ENCODE measurements around the gene COX20. TPM values are rescaled to one million over a fixed set of nuclear protein-coding genes. Genes with fewer than 3 reads are reported as not detected.

COX20 gene
- total and polyA plus RNA-seq, 3 experiments from 2014 or later = 35.7 to 47.0 (median 36.2) TPM

DNA sequence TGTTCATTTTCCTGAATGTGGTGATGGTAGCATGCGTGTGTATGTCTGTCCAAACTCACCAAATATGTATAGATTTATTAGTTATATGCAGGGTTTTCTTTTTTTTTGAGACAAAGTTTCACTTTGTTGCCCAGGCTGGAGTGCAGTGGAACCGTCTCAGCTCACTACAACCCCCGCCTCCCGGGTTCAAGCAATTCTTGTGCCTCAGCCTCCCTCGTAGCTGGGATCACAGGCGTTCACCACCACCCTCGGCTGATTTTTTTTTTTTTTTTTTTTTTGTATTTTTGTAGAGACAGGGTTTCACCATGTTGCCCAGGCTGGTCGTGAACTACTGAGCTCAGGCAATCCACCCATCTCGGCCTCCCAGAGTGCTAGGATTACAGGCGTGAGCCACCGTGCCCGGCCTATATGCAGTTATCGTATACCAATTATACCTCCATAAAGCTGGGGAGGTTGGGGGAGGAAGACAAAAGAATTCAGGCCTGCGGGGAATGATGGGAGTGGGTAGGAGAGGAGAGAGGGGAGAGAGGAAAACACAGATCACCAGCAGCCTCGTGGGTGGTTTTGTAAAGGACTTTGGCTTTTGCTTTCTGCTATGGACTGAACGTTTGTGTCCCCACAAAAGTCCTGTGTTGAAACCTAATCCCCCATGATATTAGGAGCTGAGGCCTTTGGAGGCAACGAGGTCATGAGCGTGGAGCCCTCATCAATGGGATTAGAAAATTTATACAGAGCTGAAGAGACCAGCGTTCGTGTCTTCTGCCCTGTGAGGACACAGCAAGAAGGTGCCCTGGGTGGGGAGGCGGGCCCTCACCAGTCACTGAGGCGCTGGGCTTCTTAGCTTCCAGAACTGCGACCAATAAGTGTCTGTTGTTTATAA is 33.3 kb downstream of the COX20 start:
- Histone ChIP-seq H3K27ac (ENCODE audit: low read depth, low read length) (no peak overlapping the region), H3K36me3 (ENCODE audit: insufficient read depth, low read length) (no peaks in the 10 kb centered on the region), H3K4me3 (ENCODE audit: low read length) (no peak overlapping the region), H3K4me1 (ENCODE audit: insufficient read depth, low read length) (peaks cover 19% of the 10 kb centered on the region), H3K27me3 (ENCODE audit: insufficient read depth, low read length, poor library complexity, severe bottlenecking) (no peaks in the 10 kb centered on the region), H3K9me3 (ENCODE audit: low read length) (no peaks in the 10 kb centered on the region)
- H3K27ac Mint-ChIP-seq = no peak overlapping the region
- H3K4me1 Mint-ChIP-seq = peaks cover 6 to 21% (median 17%) of the 10 kb centered on the region in 3 donors
- no peaks in the 10 kb centered on the region for H3K9me3 Mint-ChIP-seq
- H3K36me3 Mint-ChIP-seq = peaks cover 0 to 11% (median 0%) of the 10 kb centered on the region in 3 donors
- CTCF ChIA-PET = interaction anchor here (0.7 to 2.5 kb wide), 5 partner anchors 12 to 265 kb away, joined by 3 to 7 read pairs (median 3); partner anchors contain the start of gene COX20
- no peak overlapping the region for H3K4me3 Mint-ChIP-seq
- DNase-seq = no peak
- H3K27me3 Mint-ChIP-seq = peaks cover 0 to 4% of the 10 kb centered on the region in 2 donors
- POLR2A ChIA-PET = interaction anchor here (0.6 kb wide), 1 partner anchor 1657 kb away, joined by 3 read pairs; no protein-coding TSS in a partner anchor

DNA sequence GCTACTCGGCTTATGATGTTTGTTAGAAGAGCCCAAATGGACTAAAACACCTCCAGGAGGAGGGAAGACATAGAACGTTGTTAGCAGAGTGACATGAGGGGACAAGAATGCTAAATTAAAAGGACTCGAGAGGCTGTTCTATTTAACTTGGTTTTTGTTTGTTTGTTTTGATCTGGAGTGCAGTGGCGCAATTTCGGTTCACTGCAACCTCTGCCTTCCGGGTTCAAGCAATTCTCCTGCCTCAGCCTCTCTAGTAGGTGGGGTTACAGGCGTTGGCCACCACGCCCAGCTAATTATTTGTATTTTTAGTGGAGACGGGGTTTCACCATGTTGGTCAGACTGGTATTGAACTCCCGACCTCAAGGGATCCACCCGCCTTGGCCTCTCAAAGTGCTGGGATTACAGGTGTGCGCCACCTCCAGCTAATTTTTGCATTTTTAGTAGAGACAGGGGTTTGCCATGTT is 33.9 kb downstream of the COX20 start:
- H3K4me1 ChIP-seq (ENCODE audit: insufficient read depth, low read length) = peaks cover 19% of the 10 kb centered on the region
- peaks cover 6 to 21% (median 17%) of the 10 kb centered on the region in 3 donors for H3K4me1 Mint-ChIP-seq
- no peaks in the 10 kb centered on the region for H3K27me3 Mint-ChIP-seq
- H3K9me3 Mint-ChIP-seq = no peaks in the 10 kb centered on the region
- H3K4me3 Mint-ChIP-seq = no peak overlapping the region
- peaks cover 0 to 4% (median 0%) of the 10 kb centered on the region in 3 donors for H3K36me3 Mint-ChIP-seq
- no peaks in the 10 kb centered on the region for H3K36me3 ChIP-seq (ENCODE audit: insufficient read depth, low read length)
- H3K9me3 ChIP-seq (ENCODE audit: low read length) = no peaks in the 10 kb centered on the region
- H3K27ac Mint-ChIP-seq = no peak overlapping the region
- H3K27me3 ChIP-seq (ENCODE audit: insufficient read depth, low read length, poor library complexity, severe bottlenecking) = no peaks in the 10 kb centered on the region
- ChIA-PET CTCF (interaction anchor here (0.7 to 2.5 kb wide), 4 partner anchors 34 to 266 kb away, joined by 3 to 7 read pairs (median 3); partner anchors contain the start of gene COX20), POLR2A (no interaction called here)
- no peak overlapping the region for H3K4me3 ChIP-seq (ENCODE audit: low read length)
- no peak overlapping the region for H3K27ac ChIP-seq (ENCODE audit: low read depth, low read length)
- DNase-seq = no peak

DNA sequence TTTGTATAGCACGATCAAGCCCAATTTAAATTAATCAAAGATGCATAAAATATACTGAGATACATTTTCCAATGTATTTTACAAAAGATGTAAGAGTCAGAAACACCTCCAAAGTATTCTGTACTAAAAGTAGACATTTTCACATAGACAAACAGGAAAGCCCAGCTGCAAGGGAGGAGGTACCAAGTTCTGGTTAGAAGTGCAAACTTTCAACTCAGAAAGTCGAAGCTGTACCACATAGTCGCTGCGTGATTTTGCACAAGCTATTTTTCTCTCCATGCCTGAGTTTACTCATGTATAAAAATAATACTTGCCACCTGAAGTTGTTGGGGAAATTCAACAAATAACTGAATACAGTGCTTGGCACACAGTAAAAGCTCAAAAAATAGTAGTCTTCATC is 34.5 kb downstream of the COX20 start:
- Histone ChIP-seq H3K4me1 (ENCODE audit: insufficient read depth, low read length) (peaks cover 18% of the 10 kb centered on the region), H3K36me3 (ENCODE audit: insufficient read depth, low read length) (no peaks in the 10 kb centered on the region), H3K27me3 (ENCODE audit: insufficient read depth, low read length, poor library complexity, severe bottlenecking) (no peaks in the 10 kb centered on the region), H3K9me3 (ENCODE audit: low read length) (no peaks in the 10 kb centered on the region), H3K4me3 (ENCODE audit: low read length) (no peak overlapping the region), H3K27ac (ENCODE audit: low read depth, low read length) (no peak overlapping the region)
- H3K4me3 Mint-ChIP-seq = no peak overlapping the region
- ChIA-PET CTCF (interaction anchor here (1.3 to 2.5 kb wide), 2 partner anchors 35 to 68 kb away, joined by 3 to 7 read pairs; partner anchors contain the start of gene COX20), POLR2A (no interaction called here)
- no peaks in the 10 kb centered on the region for H3K36me3 Mint-ChIP-seq
- DNase-seq = no peak
- no peaks in the 10 kb centered on the region for H3K9me3 Mint-ChIP-seq
- peaks cover 5 to 18% (median 13%) of the 10 kb centered on the region in 3 donors for H3K4me1 Mint-ChIP-seq
- no peaks in the 10 kb centered on the region for H3K27me3 Mint-ChIP-seq
- H3K27ac Mint-ChIP-seq = no peak overlapping the region

DNA sequence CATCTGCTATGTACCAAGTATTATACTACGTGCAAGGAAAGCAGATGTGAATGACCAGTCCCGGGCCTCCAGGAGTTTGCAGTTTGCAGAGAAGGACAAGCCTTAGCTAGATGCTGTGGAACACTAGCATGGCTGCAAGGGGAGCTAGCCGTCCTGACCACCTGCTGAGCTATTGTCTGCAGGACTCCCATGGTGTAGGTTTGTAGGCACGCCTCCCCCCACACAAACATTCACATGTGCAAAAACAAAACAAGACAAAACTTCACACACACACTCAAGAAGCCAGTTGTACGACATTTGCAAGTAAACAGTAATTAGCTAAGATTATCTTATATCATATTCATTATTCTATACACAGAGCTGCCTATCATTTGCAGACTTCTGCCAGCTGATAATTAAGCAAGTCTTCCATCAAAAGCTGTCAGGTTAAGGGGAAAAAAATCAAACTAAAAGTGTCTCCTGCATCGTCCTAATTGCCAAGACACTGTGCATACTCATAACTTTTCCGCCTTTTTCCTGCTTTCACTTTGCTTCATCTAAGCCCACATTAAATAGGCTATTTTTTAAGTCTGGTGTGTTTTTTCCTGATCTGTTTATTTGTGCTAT is 39.6 kb downstream of the COX20 start:
- Mint-ChIP-seq H3K4me1 (no peaks in the 10 kb centered on the region), H3K9me3 (no peaks in the 10 kb centered on the region), H3K4me3 (no peak overlapping the region), H3K36me3 (no peaks in the 10 kb centered on the region), H3K27ac (no peak overlapping the region), H3K27me3 (no peaks in the 10 kb centered on the region)
- Histone ChIP-seq H3K36me3 (ENCODE audit: insufficient read depth, low read length) (no peaks in the 10 kb centered on the region), H3K4me3 (ENCODE audit: low read length) (no peak overlapping the region), H3K9me3 (ENCODE audit: low read length) (no peaks in the 10 kb centered on the region), H3K27ac (ENCODE audit: low read depth, low read length) (no peak overlapping the region), H3K4me1 (ENCODE audit: insufficient read depth, low read length) (no peaks in the 10 kb centered on the region), H3K27me3 (ENCODE audit: insufficient read depth, low read length, poor library complexity, severe bottlenecking) (no peaks in the 10 kb centered on the region)
- ChIA-PET POLR2A (no interaction called here), CTCF (interaction anchor here (0.7 kb wide), 1 partner anchor 74 kb away, joined by 3 read pairs; no protein-coding TSS in a partner anchor)
- no peak for DNase-seq

DNA sequence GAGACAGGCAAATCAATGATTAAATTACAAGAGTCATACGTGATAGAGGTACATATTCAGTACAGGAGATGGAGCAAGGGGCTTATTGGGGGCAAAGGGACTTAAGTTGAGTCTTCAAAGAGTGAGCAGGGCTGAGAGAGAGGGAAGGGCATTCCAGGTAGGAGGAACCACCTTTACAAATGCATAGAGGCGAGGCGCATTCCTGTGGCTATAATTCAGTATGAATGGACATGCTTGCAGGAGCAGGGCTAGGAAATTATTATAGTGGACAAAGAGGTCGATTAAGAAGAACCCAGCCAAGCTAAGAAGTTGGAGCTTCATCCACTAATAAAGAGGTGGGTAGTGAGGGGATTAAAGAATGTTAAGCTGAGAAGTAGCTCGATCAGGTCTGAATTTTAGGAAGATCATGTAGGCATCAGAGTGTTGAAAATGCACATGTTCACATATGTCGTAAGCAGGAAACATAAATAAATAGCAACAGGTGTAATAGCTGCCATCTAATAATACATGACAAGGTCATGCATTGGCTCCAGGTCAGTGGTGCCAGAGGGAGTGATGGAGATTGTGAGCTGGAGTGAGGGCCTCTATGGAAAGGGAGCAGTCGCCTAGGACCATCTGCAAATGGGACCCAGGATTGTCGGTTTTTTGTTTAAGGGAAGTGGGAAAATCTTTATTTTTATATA is 40.9 kb downstream of the COX20 start:
- H3K4me3 ChIP-seq (ENCODE audit: low read length) = no peak overlapping the region
- no peaks in the 10 kb centered on the region for H3K27me3 ChIP-seq (ENCODE audit: insufficient read depth, low read length, poor library complexity, severe bottlenecking)
- H3K9me3 Mint-ChIP-seq = no peaks in the 10 kb centered on the region
- ChIA-PET POLR2A (interaction anchor here (1.7 kb wide), 1 partner anchor 14 kb away, joined by 8 read pairs; no protein-coding TSS in a partner anchor), CTCF (no interaction called here)
- no peaks in the 10 kb centered on the region for H3K27me3 Mint-ChIP-seq
- no peak for DNase-seq
- H3K36me3 Mint-ChIP-seq = no peaks in the 10 kb centered on the region
- H3K4me1 ChIP-seq (ENCODE audit: insufficient read depth, low read length) = no peaks in the 10 kb centered on the region
- no peaks in the 10 kb centered on the region for H3K4me1 Mint-ChIP-seq
- H3K9me3 ChIP-seq (ENCODE audit: low read length) = no peaks in the 10 kb centered on the region
- H3K27ac Mint-ChIP-seq = no peak overlapping the region
- H3K36me3 ChIP-seq (ENCODE audit: insufficient read depth, low read length) = no peaks in the 10 kb centered on the region
- no peak overlapping the region for H3K4me3 Mint-ChIP-seq
- no peak overlapping the region for H3K27ac ChIP-seq (ENCODE audit: low read depth, low read length)

DNA sequence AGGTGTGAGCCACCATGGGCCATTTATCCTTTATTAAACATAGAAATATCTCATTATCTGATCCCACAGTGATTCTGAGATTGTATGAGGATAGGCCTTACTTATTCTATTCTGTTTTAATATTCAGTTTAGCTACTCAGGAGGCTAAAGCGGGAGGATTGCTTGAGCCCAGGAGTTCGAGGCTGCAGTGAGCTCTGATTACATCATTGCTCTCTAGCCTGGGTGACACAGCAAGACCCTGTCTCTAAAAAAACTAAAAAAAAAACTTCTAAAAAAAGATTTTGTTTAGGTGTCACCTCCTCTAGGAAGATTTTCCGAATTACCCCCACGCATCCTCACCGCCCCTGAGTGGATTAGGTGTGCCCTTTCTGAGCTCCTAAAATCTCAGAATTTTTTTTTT is 43.2 kb downstream of the COX20 start:
- Mint-ChIP-seq H3K9me3 (no peaks in the 10 kb centered on the region), H3K4me1 (no peaks in the 10 kb centered on the region), H3K27ac (no peak overlapping the region), H3K4me3 (no peak overlapping the region), H3K36me3 (no peaks in the 10 kb centered on the region), H3K27me3 (no peaks in the 10 kb centered on the region)
- H3K9me3 ChIP-seq (ENCODE audit: low read length) = no peaks in the 10 kb centered on the region
- no peaks in the 10 kb centered on the region for H3K27me3 ChIP-seq (ENCODE audit: insufficient read depth, low read length, poor library complexity, severe bottlenecking)
- H3K27ac ChIP-seq (ENCODE audit: low read depth, low read length) = no peak overlapping the region
- ChIA-PET CTCF (no interaction called here), POLR2A (no interaction called here)
- no peaks in the 10 kb centered on the region for H3K36me3 ChIP-seq (ENCODE audit: insufficient read depth, low read length)
- H3K4me1 ChIP-seq (ENCODE audit: insufficient read depth, low read length) = no peaks in the 10 kb centered on the region
- no peak for DNase-seq
- no peak overlapping the region for H3K4me3 ChIP-seq (ENCODE audit: low read length)

DNA sequence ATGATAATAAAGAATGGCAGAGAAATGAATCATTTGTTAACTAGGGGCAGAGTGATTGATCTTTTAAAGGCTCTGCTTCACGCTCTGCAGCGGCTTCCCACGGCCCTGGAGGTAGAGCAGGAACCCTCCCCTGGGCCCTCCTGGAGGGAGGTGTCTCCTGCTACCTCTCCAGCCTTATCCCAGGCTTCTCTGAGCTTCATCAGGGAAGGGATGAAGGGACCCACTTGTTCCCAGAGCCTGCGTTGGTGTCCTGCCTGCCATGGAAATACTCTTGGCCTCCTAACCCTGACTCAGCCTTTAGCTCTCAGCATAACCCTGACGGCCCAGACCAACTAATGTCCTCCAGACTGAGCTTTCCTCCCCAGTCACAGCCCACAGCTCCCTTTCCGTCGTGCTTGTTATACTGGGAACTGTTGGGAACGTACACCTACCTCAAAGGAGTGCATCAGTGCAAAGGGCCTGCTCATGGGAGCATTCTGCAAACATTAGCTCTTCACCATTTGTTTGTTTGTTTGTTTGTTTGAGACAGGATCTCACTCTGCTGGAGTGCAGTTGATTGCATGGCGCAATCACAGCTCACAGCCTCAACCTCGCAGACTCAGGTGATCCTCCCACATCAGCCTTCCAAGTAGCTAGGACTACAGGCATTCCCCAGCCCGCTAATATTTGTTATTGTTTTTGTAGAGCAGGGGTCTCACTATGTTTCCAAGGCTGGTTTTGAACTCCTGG is 46.3 kb downstream of the COX20 start:
- ChIA-PET CTCF (interaction anchor here (1.0 kb wide), 1 partner anchor 13 kb away, joined by 3 read pairs; no protein-coding TSS in a partner anchor), POLR2A (no interaction called here)
- Histone ChIP-seq H3K9me3 (ENCODE audit: low read length) (no peaks in the 10 kb centered on the region), H3K27me3 (ENCODE audit: insufficient read depth, low read length, poor library complexity, severe bottlenecking) (no peaks in the 10 kb centered on the region), H3K4me3 (ENCODE audit: low read length) (no peak overlapping the region), H3K36me3 (ENCODE audit: insufficient read depth, low read length) (no peaks in the 10 kb centered on the region), H3K4me1 (ENCODE audit: insufficient read depth, low read length) (no peaks in the 10 kb centered on the region), H3K27ac (ENCODE audit: low read depth, low read length) (no peak overlapping the region)
- Mint-ChIP-seq H3K4me3 (no peak overlapping the region), H3K27ac (peak overlapping the region in 1 of 8 donors; percentile 38), H3K36me3 (no peaks in the 10 kb centered on the region), H3K4me1 (no peaks in the 10 kb centered on the region), H3K9me3 (no peaks in the 10 kb centered on the region), H3K27me3 (no peaks in the 10 kb centered on the region)
- no peak for DNase-seq

Measured in CD8-positive, alpha-beta memory T cell (primary cell).